Stomach (tissue), 9 donors: Measurements from ENCODE around the gene VAV2. TPM values are rescaled to one million over a fixed set of nuclear protein-coding genes. Genes with fewer than 3 reads are reported as not detected.

Experiments used
- DNase-seq, 2 donors: peaks; one replicate each; pipeline versions ENCODE4 v3.0.0 to v3.0.0-alpha.2; 2013 to 2019
- H3K27ac ChIP-seq, 5 donors: fragments of 200-600 bp in 4 of 5; sonication (generic) in 4 of 5; one replicate each; pipeline ENCODE4 v1.5.1; 2013 to 2019; ENCODE audit warnings: mild to moderate bottlenecking in 1 of 5, moderate library complexity in 1 of 5
- H3K27me3 ChIP-seq, 3 donors: fragments of 200-600 bp; sonication (generic); one replicate each; pipeline ENCODE4 v1.5.1; 2017 to 2019; ENCODE audit warnings: mixed run types in 1 of 3
- H3K36me3 ChIP-seq, 4 donors: fragments of 200-600 bp; sonication (generic); 1 replicate in 3 of 4; 2 replicates in 1 of 4; pipeline ENCODE4 v1.5.1; 2016 to 2019
- H3K4me1 ChIP-seq, 4 donors: fragments of 200-600 bp; sonication (generic); one replicate each; pipeline ENCODE4 v1.5.1; 2016 to 2019
- H3K4me3 ChIP-seq, 4 donors: fragments of 200-600 bp; sonication (generic) in 3 of 4; one replicate each; pipeline ENCODE4 v1.5.1; 2016 to 2019; ENCODE audit warnings: mild to moderate bottlenecking in 1 of 4
- H3K9me3 ChIP-seq, 4 donors: fragments of 200-600 bp; sonication (generic); one replicate each; pipeline ENCODE4 v1.5.1; 2016 to 2019
- EP300 ChIP-seq: sonication (generic); formaldehyde crosslinking; IDR thresholded peaks from one replicate; pipeline ENCODE4 v1.6.1; 2017; ENCODE audit warnings: antibody characterized with exemption
- POLR2A ChIP-seq, 4 donors: fragments of 450-650 bp; IDR thresholded peaks; one replicate each; pipeline ENCODE4 v1.6.1; 2016; ENCODE audit warnings: antibody characterized with exemption in 4 of 4, control low read depth in 2 of 4, mild to moderate bottlenecking in 1 of 4, moderate library complexity in 1 of 4
- POLR2AphosphoS5 ChIP-seq, 3 donors: sonication (generic); formaldehyde crosslinking; IDR thresholded peaks; one replicate each; pipeline ENCODE4 v1.6.1; 2016; ENCODE audit warnings: antibody characterized with exemption in 3 of 3
- WGBS, 5 donors: extraction: QIAGEN DNeasy Blood & Tissue Kit in 3 of 5; methylation state at CpG; one replicate each; pipeline versions ENCODE4 v1.1.5 to v1.1.7; 2013 to 2018; 5-methylcytosine and 5-hydroxymethylcytosine counted together
- intact Hi-C: fragments of 100-400 bp; cut with DNase I; formaldehyde crosslinking; loops from one replicate; pipeline ENCODE4 v1.15.1; 2023; ENCODE audit warnings: low total_unique reads
- polyA plus RNA-seq, 3 donors: library from polyadenylated mRNA; stranded (reverse); fragments of 200-250 nt; gene quantifications; one replicate each; pipeline ENCODE4 v1.2.3, GENCODE V29; 2013
- total RNA-seq, 5 donors: library from RNA; depleted of rRNA; stranded (reverse); fragments of >200 nt; gene quantifications; one replicate each; pipeline versions ENCODE4 v1.1.0 to v1.2.3, GENCODE V29; 2014 to 2016
- TF ChIP-seq, protein P1 (sequence below), 7 experiments: fragments of 450-650 bp in 4 of 7; fragments of 200-600 bp in 3 of 7; sonication (generic) in 3 of 7; IDR thresholded peaks; one replicate each; pipeline ENCODE4 v1.5.1; 2016 to 2019; ENCODE audit warnings: antibody characterized with exemption in 7 of 7, control low read depth in 2 of 7, mild to moderate bottlenecking in 1 of 7
- donor health status: healthy with polysubstance abuse.
- donor health status: Bipolar disorder and iron deficiency.
- donor health status: healthy.

The VAV2 gene
- total and polyA plus RNA-seq, 8 donors = 4.1 to 14.2 (median 7.0) TPM

DNA sequence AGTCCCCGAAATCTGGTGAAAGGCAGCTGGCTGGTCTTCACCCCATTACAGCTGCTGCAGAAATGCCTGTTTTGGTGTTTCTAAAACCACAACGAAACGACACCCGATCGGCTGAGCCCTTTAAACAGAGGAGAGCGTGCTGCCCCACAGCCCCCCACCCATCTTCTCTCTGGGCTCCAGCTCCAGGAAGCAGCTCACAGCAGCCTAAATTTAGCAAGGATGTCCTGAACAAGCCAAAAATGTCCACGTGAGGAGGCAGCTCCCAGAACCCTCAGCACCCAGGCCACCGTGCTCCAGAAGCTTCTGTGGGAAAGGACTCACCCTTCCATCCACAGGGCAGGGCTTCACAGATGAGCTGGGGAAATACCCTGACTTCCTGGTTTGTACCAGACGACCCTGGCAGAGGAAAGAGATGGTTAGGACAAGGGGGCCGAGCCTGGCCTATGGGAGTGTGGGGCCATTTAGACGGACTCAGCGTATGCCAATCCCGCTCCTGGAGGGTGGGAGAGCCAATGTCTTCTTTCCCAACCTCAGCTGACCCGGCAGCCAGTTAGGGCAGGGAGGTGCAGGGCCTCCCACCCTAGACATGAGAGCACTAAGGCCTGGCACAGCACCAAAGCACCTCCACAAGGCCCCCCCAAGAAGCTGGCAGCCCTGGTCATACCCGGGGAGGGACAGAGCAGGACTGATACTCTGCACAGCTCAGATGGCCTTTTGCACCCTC lies 214.9 kb downstream of the VAV2 start:
- peaks cover 20 to 91% (median 67%) of the 10 kb centered on the region in 4 donors for H3K36me3 ChIP-seq
- no peaks in the 10 kb centered on the region for H3K4me1 ChIP-seq
- no peak overlapping the region for H3K27ac ChIP-seq
- TF ChIP-seq, protein P1, sequence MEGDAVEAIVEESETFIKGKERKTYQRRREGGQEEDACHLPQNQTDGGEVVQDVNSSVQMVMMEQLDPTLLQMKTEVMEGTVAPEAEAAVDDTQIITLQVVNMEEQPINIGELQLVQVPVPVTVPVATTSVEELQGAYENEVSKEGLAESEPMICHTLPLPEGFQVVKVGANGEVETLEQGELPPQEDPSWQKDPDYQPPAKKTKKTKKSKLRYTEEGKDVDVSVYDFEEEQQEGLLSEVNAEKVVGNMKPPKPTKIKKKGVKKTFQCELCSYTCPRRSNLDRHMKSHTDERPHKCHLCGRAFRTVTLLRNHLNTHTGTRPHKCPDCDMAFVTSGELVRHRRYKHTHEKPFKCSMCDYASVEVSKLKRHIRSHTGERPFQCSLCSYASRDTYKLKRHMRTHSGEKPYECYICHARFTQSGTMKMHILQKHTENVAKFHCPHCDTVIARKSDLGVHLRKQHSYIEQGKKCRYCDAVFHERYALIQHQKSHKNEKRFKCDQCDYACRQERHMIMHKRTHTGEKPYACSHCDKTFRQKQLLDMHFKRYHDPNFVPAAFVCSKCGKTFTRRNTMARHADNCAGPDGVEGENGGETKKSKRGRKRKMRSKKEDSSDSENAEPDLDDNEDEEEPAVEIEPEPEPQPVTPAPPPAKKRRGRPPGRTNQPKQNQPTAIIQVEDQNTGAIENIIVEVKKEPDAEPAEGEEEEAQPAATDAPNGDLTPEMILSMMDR (IDR thresholded peaks at IDR 0.05) = no peak
- TF ChIP-seq POLR2AphosphoS5 (IDR thresholded peaks at IDR 0.05) (no peak), POLR2A (IDR thresholded peaks at IDR 0.05) (no peak), EP300 (no peak)
- DNase-seq = no peak
- H3K9me3 ChIP-seq = peaks cover 0 to 12% (median 6%) of the 10 kb centered on the region in 4 donors
- intact Hi-C loops = no loop called here
- H3K4me3 ChIP-seq = no peak overlapping the region
- WGBS, 5 donors = 74 to 89% (median 86%) methylated on average over 13 to 15 of the region's 15 CpGs
- H3K27me3 ChIP-seq = no peaks in the 10 kb centered on the region

DNA sequence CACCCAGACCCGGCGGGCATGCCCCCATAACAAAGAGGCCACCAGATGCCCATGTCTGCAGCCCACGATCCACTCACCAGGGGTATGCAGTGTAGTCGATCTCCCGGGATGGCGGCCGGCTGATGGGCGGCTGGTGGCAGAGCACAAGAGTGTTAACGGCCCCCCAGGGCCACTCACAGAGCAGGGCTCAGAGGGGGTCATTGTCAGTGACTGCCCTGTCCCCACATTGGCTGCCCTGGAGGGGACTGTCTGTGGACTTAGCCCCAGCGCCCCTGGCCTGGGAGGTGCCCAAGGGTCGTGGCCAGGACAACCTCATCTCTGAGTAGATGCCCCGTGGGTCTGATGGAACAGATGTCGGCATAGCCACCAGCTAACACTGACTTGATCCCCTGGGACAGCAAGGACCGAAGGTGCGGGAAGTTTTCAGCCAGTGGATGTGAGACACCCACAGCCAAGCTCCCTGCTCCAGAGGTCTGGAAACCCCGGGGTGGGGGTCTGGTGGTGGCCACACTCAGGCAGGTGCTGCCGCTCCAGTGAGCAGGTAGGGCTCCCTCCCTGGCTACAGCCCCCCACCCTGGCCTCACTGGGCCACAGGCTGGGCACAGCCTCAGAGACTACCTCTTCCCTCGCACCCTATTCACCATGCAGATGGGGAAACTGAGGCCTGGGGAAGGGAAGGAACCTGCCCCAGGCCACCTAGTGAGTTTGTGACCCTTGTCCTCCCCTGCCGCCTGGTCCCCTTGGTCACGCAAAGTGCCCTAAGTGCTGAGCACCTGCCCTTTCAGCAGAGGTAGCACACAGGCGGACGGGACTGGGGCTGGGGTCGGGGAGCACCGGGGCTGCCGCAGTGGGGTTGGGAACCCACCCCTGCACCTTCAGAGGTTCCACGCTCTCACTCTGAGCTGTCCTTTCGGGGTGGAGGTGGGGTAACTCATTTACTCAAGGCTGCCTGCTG lies 215.9 kb downstream of the VAV2 start:
- Histone ChIP-seq H3K4me3 (no peak overlapping the region), H3K4me1 (no peaks in the 10 kb centered on the region), H3K36me3 (peaks cover 20 to 95% (median 77%) of the 10 kb centered on the region in 4 donors), H3K27ac (no peak overlapping the region), H3K9me3 (peaks cover 0 to 12% (median 6%) of the 10 kb centered on the region in 4 donors), H3K27me3 (no peaks in the 10 kb centered on the region)
- TF ChIP-seq, protein P1 (IDR thresholded peaks at IDR 0.05) = no peak
- intact Hi-C loops = no loop called here
- WGBS, 5 donors = 90 to 97% (median 97%) methylated on average over 20 to 27 of the region's 27 CpGs
- DNase-seq = no peak

DNA sequence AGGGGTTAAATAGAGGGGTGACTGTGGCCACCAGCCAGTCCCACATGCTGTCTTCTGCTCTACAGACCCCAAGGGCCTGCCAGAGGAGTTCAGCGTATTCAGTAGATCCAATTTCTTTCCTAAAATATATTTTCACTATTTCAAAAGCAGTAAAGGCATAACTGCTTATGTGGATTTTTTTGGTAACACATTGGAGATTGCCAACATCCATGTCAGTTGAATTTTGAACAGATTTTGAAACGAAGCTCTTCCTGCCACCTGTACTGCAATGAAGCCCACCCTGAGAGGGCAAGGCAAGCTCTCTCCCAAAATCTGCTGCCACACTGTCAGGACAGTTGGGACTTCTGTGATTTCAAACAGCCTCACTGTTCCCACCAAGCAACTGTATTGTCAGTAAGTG lies 216.8 kb downstream of the VAV2 start:
- H3K4me3 ChIP-seq = no peak overlapping the region
- no peak overlapping the region for H3K27ac ChIP-seq
- intact Hi-C loops = no loop called here
- H3K4me1 ChIP-seq = no peaks in the 10 kb centered on the region
- DNase-seq = no peak
- H3K9me3 ChIP-seq = peaks cover 0 to 12% (median 6%) of the 10 kb centered on the region in 4 donors
- H3K27me3 ChIP-seq = no peaks in the 10 kb centered on the region
- TF ChIP-seq POLR2A (IDR thresholded peaks at IDR 0.05) (no peak), EP300 (no peak), POLR2AphosphoS5 (IDR thresholded peaks at IDR 0.05) (no peak)
- TF ChIP-seq, protein P1 (IDR thresholded peaks at IDR 0.05) = no peak
- peaks cover 20 to 96% (median 85%) of the 10 kb centered on the region in 4 donors for H3K36me3 ChIP-seq
- WGBS, 5 donors = 87 to 97% (median 91%) methylated on average over 2 of the region's 2 CpGs

DNA sequence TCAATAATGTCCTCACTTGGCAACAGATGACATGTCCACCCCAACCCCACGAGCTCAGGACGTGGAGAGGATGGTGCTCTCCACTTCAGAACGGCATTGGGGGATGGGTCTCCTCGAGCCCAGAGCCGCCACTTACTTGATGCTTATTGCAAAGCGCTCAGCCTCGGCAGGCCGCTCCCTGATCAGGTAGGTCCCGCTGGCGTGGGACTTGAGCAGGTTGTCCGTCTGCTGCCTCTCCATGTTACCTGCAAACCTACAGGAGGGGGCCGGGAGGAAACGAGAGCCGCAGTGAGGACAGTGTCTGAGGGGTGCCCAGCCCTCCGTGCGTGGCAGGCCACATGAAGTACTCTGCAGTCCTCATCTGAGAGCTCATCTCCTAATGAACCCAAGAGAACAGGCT lies 217.3 kb downstream of the VAV2 start:
- no peak for DNase-seq
- TF ChIP-seq, protein P1 (IDR thresholded peaks at IDR 0.05) = no peak
- TF ChIP-seq POLR2A (IDR thresholded peaks at IDR 0.05) = no peak
- no peak for TF ChIP-seq EP300
- no peak for TF ChIP-seq POLR2AphosphoS5 (IDR thresholded peaks at IDR 0.05)
- H3K27me3 ChIP-seq = no peaks in the 10 kb centered on the region
- intact Hi-C loops = no loop called here
- no peak overlapping the region for H3K27ac ChIP-seq
- peaks cover 0 to 12% (median 6%) of the 10 kb centered on the region in 4 donors for H3K9me3 ChIP-seq
- 89 to 97% (median 96%) methylated on average over 14 to 16 of the region's 16 CpGs for WGBS, 5 donors
- no peak overlapping the region for H3K4me3 ChIP-seq
- H3K4me1 ChIP-seq = no peaks in the 10 kb centered on the region
- H3K36me3 ChIP-seq = peaks cover 20 to 96% (median 90%) of the 10 kb centered on the region in 4 donors
